HepG2 (cell line): ENCODE data around the gene SDR9C7. TPM values are rescaled to one million over a fixed set of nuclear protein-coding genes. Genes with fewer than 3 reads are reported as not detected.
A peak's percentile ranks its signal among the peaks of the same experiment; 100 is the strongest.
"Not testable (repeated sequence)": the region's sequence is repeated elsewhere in the genome, so short reads cannot be mapped to it uniquely, and the experiment has no call there.

ENCODE experiments used
- ATAC-seq: fragments of 200-7000 bp; cut with Tn5 transposase; 3 replicates; pipeline ENCODE4 v1.9.1; 2020; ENCODE audit warnings: mild to moderate bottlenecking, moderate library complexity
- BruUV-seq: library from RNA; stranded (reverse); fragments of 400-500 nt; replicated peaks from 2 replicates; lab custom pipeline; 2021; lab: Mats Ljungman, UMichigan
- CTCF ChIA-PET: fragments of 300-600 bp; formaldehyde crosslinking; extraction: SDS; loops from one replicate; lab custom pipeline; 2021; ENCODE audit warnings: low total read pairs, inconsistent platforms, low intra/inter-chr PET ratio; lab: Yijun Ruan, JAX
- POLR2A ChIA-PET: fragments of 350-600 bp; sonication (Branson Sonifier 250); formaldehyde crosslinking; loops from one replicate; lab custom pipeline; 2020; ENCODE audit warnings: antibody characterized with exemption, inconsistent platforms; lab: Yijun Ruan, JAX
- DNase-seq: peaks from one replicate; pipeline ENCODE4 v3.0.0-alpha.2; 2015; ENCODE audit warnings: low spot score
- FAIRE-seq: peaks from 3 replicates; lab custom pipeline; 2011; peaks lifted over from hg19 to GRCh38; lab: Jason Lieb, UNC
- H2AFZ ChIP-seq: one replicate; pipeline ENCODE4 v1.6.1; 2011; ENCODE audit warnings: low read length, inconsistent platforms
- H3K27ac ChIP-seq: fragments of 300-600 bp; 3 replicates; pipeline ENCODE4 v1.8.0; 2011; ENCODE audit warnings: mixed run types, mild to moderate bottlenecking, mixed read lengths, low read length, inconsistent platforms; ENCODE audit not compliant: insufficient read depth; ENCODE audit errors: extremely low read length
- H3K27me3 ChIP-seq, 2 experiments: fragments of 200-600 bp in 1 of 2; 2 replicates in 1 of 2; 3 replicates in 1 of 2; pipeline versions ENCODE4 v1.6.0 to v1.8.0; 2011; ENCODE audit warnings: low read length in 2 of 2, mild to moderate bottlenecking in 2 of 2, moderate library complexity in 2 of 2, inconsistent platforms in 1 of 2; ENCODE audit not compliant: insufficient read depth in 2 of 2, control insufficient read depth in 1 of 2
- H3K36me3 ChIP-seq, 2 experiments: fragments of 200-600 bp in 1 of 2; replicated peaks in 1 of 2; 2 replicates in 1 of 2; 3 replicates in 1 of 2; pipeline versions ENCODE4 v1.5.1 to v1.8.0; 2011; ENCODE audit warnings: low read length in 2 of 2, inconsistent platforms in 1 of 2; ENCODE audit not compliant: insufficient read depth in 2 of 2, control insufficient read depth in 1 of 2
- H3K4me1 ChIP-seq: 2 replicates; pipeline ENCODE4 v1.5.1; 2012; ENCODE audit warnings: low read length, inconsistent platforms; ENCODE audit not compliant: insufficient read depth
- H3K4me2 ChIP-seq: 2 replicates; pipeline ENCODE4 v1.6.0; 2011; ENCODE audit warnings: low read depth, low read length, inconsistent platforms
- H3K4me3 ChIP-seq, 3 experiments: fragments of 200-600 bp in 1 of 3; sonication (generic), shearing (Covaris generic) in 1 of 3; replicated peaks in 1 of 3; 2 replicates each; pipeline ENCODE4 v1.5.1; 2011 to 2016; ENCODE audit warnings: low read length in 3 of 3, inconsistent platforms in 2 of 3, low read depth in 2 of 3, mild to moderate bottlenecking in 2 of 3, control low read depth in 1 of 3, mixed read lengths in 1 of 3; ENCODE audit not compliant: insufficient read depth in 1 of 3
- H3K79me2 ChIP-seq: one replicate; pipeline ENCODE4 v1.6.1; 2011; ENCODE audit warnings: low read length, inconsistent platforms; ENCODE audit not compliant: insufficient read depth
- H3K9ac ChIP-seq: 2 replicates; pipeline ENCODE4 v1.6.0; 2011; ENCODE audit warnings: mild to moderate bottlenecking, low read depth, low read length, inconsistent platforms; ENCODE audit not compliant: insufficient read depth
- H3K9me3 ChIP-seq: 2 replicates; pipeline ENCODE4 v1.5.1; 2012; ENCODE audit warnings: mild to moderate bottlenecking, low read length
- H4K20me1 ChIP-seq: 2 replicates; pipeline ENCODE4 v1.6.0; 2011; ENCODE audit warnings: inconsistent platforms, mild to moderate bottlenecking, low read length, moderate library complexity; ENCODE audit not compliant: insufficient read depth
- MAFK ChIP-seq, 2 experiments: IDR thresholded peaks in 1 of 2; conservative IDR thresholded peaks in 1 of 2; 2 replicates each; pipeline ENCODE4 v1.6.1; 2011; ENCODE audit warnings: improper control_type of control experiment in 2 of 2, low read length in 2 of 2
- TEF ChIP-seq: sonication (generic); formaldehyde crosslinking; IDR thresholded peaks from 2 replicates; pipeline ENCODE4 v1.5.0; 2020; ENCODE audit warnings: missing genetic modification reagents
- WGBS: methylation state at CpG from one replicate; pipeline ENCODE4 v1.1.6; 2017; ENCODE audit warnings: low lambda C conversion rate; 5-methylcytosine and 5-hydroxymethylcytosine counted together
- in situ Hi-C: cut with HindIII; loops from 2 replicates; pipeline ENCODE4 v1.10.0; 2017; ENCODE audit warnings: low pct_unique_long_range_greater_than_20kb; ENCODE audit not compliant: extremely low pct_ligation_motif_present
- intact Hi-C: fragments of 100-400 bp; cut with micrococcal nuclease; formaldehyde crosslinking; loops from one replicate; pipeline ENCODE4 v1.10.0; 2022; ENCODE audit not compliant: unreplicated experiment
- polyA plus RNA-seq, 8 experiments: library from polyadenylated mRNA; depleted of rRNA in 3 of 8; stranded (reverse) in 7 of 8; unstranded in 1 of 8; fragments of >200 nt; fragmentation: Illumina TruSeq in 4 of 8; extraction: Trizol in 4 of 8; gene quantifications; 2 replicates each; pipeline versions ENCODE4 v1.2.1 to v1.2.3, GENCODE V29; 2011 to 2016; ENCODE audit warnings: low read depth in 4 of 8, missing spikeins in 1 of 8, mixed read lengths in 1 of 8; ENCODE audit not compliant: insufficient read depth in 1 of 8
- total RNA-seq, 5 experiments: library from RNA; depleted of rRNA; stranded (reverse); fragments of >200 nt; fragmentation: Illumina TruSeq; extraction: Trizol; gene quantifications; 2 replicates each; pipeline ENCODE4 v1.2.3, GENCODE V29; 2016; ENCODE audit warnings: low read depth in 1 of 5

SDR9C7 gene
- total and polyA plus RNA-seq, 2 of the 13 experiments (the other 11 are each of a cell fraction or from before 2014, with no cell fraction given), result 0.04 TPM; not detected in 1

GRCh38 chr12:56943878-56944277, 9.7 kb upstream of the SDR9C7 start:
- 88% methylated on average over 4 of the region's 4 CpGs for WGBS
- H3K4me2 ChIP-seq, result no peak overlapping the region
- H3K4me3 ChIP-seq, result no peak overlapping the region
- no TSS peak for BruUV-seq
- TF ChIP-seq TEF (CRISPR knock-in tag), result no peak
- TF ChIP-seq MAFK (conservative IDR thresholded peaks at IDR 0.05 in 1 of 2, IDR thresholded peaks at IDR 0.05 in 1 of 2; ENCODE audit: low read length in 2 of 2), result peak; percentile 22 to 39; a peak in 2 of 4 replicates
- peaks cover 35% of the 10 kb centered on the region for H3K4me1 ChIP-seq
- in situ Hi-C loops, result no loop called here
- ChIA-PET CTCF (no interaction called here), POLR2A (no interaction called here)
- H3K36me3 ChIP-seq, result no peaks in the 10 kb centered on the region
- DNase-seq, result no peak
- intact Hi-C loops, result no loop called here
- no peak for FAIRE-seq
- no peaks in the 10 kb centered on the region; the same call in 1 of the 2 replicates for H3K9me3 ChIP-seq
- no peak for ATAC-seq
- no peak overlapping the region for H3K9ac ChIP-seq
- no peaks in the 10 kb centered on the region for H3K27me3 ChIP-seq
- H4K20me1 ChIP-seq, result no peaks in the 10 kb centered on the region
- H3K79me2 ChIP-seq, result no peaks in the 10 kb centered on the region
- H3K27ac ChIP-seq, result no peak overlapping the region
- H2AFZ ChIP-seq, result no peak overlapping the region

- H3K27me3 ChIP-seq, H4K20me1 ChIP-seq, BruUV-seq, intact Hi-C loops, H3K27ac ChIP-seq, POLR2A ChIA-PET, FAIRE-seq, H3K9me3 ChIP-seq, H3K4me2 ChIP-seq, CTCF ChIA-PET, H3K36me3 ChIP-seq, H3K4me3 ChIP-seq, in situ Hi-C loops, H3K9ac ChIP-seq, DNase-seq, ATAC-seq, H3K79me2 ChIP-seq, H2AFZ ChIP-seq: not testable (repeated sequence)
- peaks cover 35% of the 10 kb centered on the region for H3K4me1 ChIP-seq
- 73% methylated on average over 1 of the region's 1 CpG for WGBS
These were observed 9.2 kb upstream of the SDR9C7 start for GRCh38 chr12:56943374-56943773.
